Bronchial epithelial cell (primary cell): ENCODE measurements around the gene ZMYND8. TPM values are rescaled to one million over a fixed set of nuclear protein-coding genes. Genes with fewer than 3 reads are reported as not detected.

Experiments
- DNase-seq: peaks from one replicate; pipeline ENCODE4 v3.0.0-alpha.2; 2010; ENCODE audit warnings: low read depth
- FAIRE-seq: peaks from 2 replicates; lab custom pipeline; 2011; peaks lifted over from hg19 to GRCh38; lab: Jason Lieb, UNC
- H3K27me3 ChIP-seq: 2 replicates; pipeline ENCODE4 v1.5.1; 2011; ENCODE audit warnings: low read length; ENCODE audit not compliant: control insufficient read depth, insufficient read depth
- H3K36me3 ChIP-seq: 2 replicates; pipeline ENCODE4 v1.5.1; 2011; ENCODE audit warnings: low read length; ENCODE audit not compliant: control insufficient read depth, insufficient read depth
- H3K4me3 ChIP-seq: 2 replicates; pipeline ENCODE4 v1.5.1; 2011; ENCODE audit warnings: mild to moderate bottlenecking, low read depth, low read length, control low read depth
- CTCF ChIP-seq: IDR thresholded peaks from 2 replicates; pipeline ENCODE4 v1.5.1; 2011; ENCODE audit warnings: mild to moderate bottlenecking, moderate library complexity, low read length, control low read depth, inconsistent platforms; ENCODE audit not compliant: insufficient read depth, severe bottlenecking
- total RNA-seq: library from RNA; depleted of rRNA; stranded (reverse); fragments of >200 nt; gene quantifications from 2 replicates; pipeline ENCODE4 v1.2.1, GENCODE V29; 2014

ZMYND8 gene
- total RNA-seq, 1 donor from 2014 or later, result 13.4 TPM

DNA sequence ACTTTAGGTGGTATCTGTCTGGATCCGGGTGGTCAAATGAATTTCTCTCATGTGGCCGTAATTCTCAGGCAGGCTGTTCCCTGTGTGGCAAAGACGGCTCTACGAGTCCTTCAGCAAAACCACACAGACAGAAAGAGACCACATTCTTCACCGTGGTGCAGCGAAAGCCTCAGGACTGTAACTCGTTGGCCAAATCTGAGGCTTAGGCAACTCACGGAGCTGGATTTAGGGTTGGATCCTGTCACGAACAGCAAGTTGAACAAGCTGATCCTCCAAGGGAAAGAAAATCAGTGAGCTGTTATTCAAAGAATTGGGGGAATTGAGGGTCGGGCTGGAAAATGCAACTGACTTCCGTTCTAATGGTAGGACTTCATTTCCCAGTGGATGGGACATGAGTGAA, 167.4 kb downstream of the ZMYND8 start:
- no peak overlapping the region for H3K4me3 ChIP-seq
- no peak for TF ChIP-seq CTCF
- FAIRE-seq, result no peak
- H3K36me3 ChIP-seq, result peaks cover 6% of the 10 kb centered on the region
- H3K27me3 ChIP-seq, result no peaks in the 10 kb centered on the region
- no peak for DNase-seq

DNA sequence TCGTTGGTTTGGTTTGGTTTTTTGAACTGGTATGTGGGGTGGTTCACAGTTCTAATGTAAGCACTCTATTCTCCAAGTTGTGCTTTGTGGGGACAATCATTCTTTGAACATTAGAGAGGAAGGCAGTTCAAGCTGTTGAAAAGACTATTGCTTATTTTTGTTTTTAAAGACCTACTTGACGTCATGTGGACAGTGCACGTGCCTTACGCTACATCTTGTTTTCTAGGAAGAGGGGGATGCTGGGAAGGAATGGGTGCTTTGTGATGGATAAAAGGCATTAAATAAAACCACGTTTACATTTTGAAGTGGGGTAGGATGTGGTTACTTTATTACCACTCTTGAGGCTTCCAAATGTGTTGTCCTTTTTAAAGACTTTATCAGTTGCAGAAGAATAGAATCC, 168.0 kb downstream of the ZMYND8 start:
- no peak for TF ChIP-seq CTCF
- peaks cover 8% of the 10 kb centered on the region for H3K36me3 ChIP-seq
- no peak overlapping the region for H3K4me3 ChIP-seq
- no peak for DNase-seq
- FAIRE-seq, result no peak
- no peaks in the 10 kb centered on the region for H3K27me3 ChIP-seq

- Histone ChIP-seq H3K36me3 (peaks cover 15% of the 10 kb centered on the region), H3K4me3 (no peak overlapping the region), H3K27me3 (no peaks in the 10 kb centered on the region)
- DNase-seq (no peak), FAIRE-seq (no peak)
- TF ChIP-seq CTCF, result no peak
These were observed 168.9 kb downstream of the ZMYND8 start for GRCh38 chr20:47187450-47188195.

DNA sequence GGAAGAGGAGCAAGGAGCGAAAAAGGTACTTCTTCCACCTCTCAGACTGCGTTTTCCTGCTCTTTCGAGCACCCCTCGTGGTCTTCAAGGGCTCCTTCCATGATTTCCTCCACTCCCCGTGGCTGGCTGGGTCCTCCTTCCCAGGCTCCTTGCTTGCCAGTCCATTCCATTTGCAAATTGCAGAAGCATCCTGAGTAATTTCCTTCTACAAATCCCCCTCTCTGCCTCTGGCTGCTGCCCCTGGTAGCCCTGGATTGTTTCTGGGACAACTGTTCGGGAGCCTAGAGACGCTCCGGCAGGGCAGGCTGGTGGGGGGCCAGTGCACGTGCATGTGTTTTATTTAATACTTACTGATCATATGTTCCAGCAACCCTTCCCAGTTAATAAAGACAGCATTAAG, 173.1 kb downstream of the ZMYND8 start:
- DNase-seq, result no peak
- FAIRE-seq, result no peak
- TF ChIP-seq CTCF, result no peak

DNA sequence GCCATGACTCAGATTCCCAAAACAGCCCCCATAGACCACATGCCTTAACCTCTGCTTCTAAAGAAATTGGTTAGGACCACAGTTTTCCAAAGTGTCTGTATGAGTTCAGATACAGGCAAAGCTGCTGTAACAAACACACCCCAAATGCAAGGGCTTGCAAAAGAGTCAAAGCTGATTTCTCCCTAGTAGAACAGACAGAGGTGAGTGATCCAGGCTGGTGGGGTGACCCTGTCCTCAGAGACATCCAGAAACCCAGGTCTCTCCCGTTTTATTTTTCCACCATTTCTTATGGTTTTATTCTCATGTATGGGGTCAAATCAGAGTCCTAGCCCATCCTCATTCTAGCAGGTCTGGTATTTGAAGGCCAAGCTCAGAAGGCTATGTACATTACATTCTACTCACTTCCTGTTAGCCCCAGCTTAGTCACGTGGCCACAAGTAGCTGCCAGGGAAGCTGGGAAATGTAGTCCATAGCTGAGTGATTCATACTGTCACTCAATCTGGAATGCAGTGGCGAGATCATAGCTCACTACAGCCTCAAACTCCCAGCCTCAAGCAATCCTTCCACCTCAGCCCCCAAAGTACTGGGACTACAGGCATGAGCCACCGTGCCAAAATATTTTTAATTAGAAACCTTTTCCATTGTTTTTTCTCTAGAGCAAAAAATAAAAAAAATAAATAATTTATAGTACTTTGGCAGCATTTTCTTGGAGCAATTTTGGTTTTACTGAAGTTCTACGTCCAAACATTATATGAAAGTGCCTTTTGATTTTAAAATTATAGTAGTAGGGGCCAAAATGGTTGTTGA, 175.2 kb downstream of the ZMYND8 start:
- no peaks in the 10 kb centered on the region for H3K27me3 ChIP-seq
- no peak for TF ChIP-seq CTCF
- no peak overlapping the region for H3K4me3 ChIP-seq
- peak; percentile 88 for DNase-seq
- peaks cover 14% of the 10 kb centered on the region for H3K36me3 ChIP-seq
- peak; percentile 91 for FAIRE-seq

More for the DNA sequence above, 173.1 kb downstream of the ZMYND8 start:
- H3K36me3 ChIP-seq, result peaks cover 19% of the 10 kb centered on the region
- H3K4me3 ChIP-seq, result no peak overlapping the region
- no peaks in the 10 kb centered on the region for H3K27me3 ChIP-seq
